K562 (cell line): ENCODE measurements around the gene IL2RG. TPM values are rescaled to one million over a fixed set of nuclear protein-coding genes. Genes with fewer than 3 reads are reported as not detected.

Source experiments
- BRD4 ChIP-seq: fragments of 200-600 bp; sonication (generic); IDR thresholded peaks from 2 replicates; pipeline ENCODE4 v1.6.1; 2017; ENCODE audit warnings: inconsistent platforms
- CCNT2 ChIP-seq: IDR thresholded peaks from 2 replicates; pipeline ENCODE4 v1.6.1; 2011; ENCODE audit warnings: borderline replicate concordance, low read depth, mild to moderate bottlenecking, moderate library complexity, mixed read lengths, low read length; ENCODE audit not compliant: insufficient read length; ENCODE audit errors: extremely low read depth
- DEAF1 ChIP-seq: fragments of 450-650 bp; formaldehyde crosslinking; IDR thresholded peaks from 2 replicates; pipeline ENCODE4 v1.4.0; 2020; ENCODE audit warnings: mild to moderate bottlenecking, moderate library complexity
- NCOA1 ChIP-seq: fragments of 450-650 bp; IDR thresholded peaks from 2 replicates; pipeline ENCODE4 v1.6.1; 2016; ENCODE audit warnings: low read depth
- RB1 ChIP-seq: fragments of 450-650 bp; IDR thresholded peaks from 2 replicates; pipeline ENCODE4 v1.6.1; 2017; ENCODE audit warnings: low read depth, mild to moderate bottlenecking
- RBM25 ChIP-seq: fragments of 200-400 bp; formaldehyde crosslinking; IDR thresholded peaks from 2 replicates; pipeline ENCODE4 v1.6.1; 2018; ENCODE audit warnings: low read length, low read depth, moderate library complexity; ENCODE audit not compliant: severe bottlenecking
- TARDBP ChIP-seq: fragments of 450-650 bp; IDR thresholded peaks from 2 replicates; pipeline ENCODE4 v1.6.1; 2016
- TCF7L2 ChIP-seq: fragments of 150-350 bp; IDR thresholded peaks from 2 replicates; pipeline ENCODE4 v1.6.1; 2016; ENCODE audit warnings: low read depth, mild to moderate bottlenecking, low read length, moderate library complexity
- TFAP4 ChIP-seq: sonication (generic); formaldehyde crosslinking; IDR thresholded peaks from 2 replicates; pipeline ENCODE4 v1.8.0; 2022; ENCODE audit warnings: missing genetic modification reagents, mild to moderate bottlenecking, moderate library complexity, borderline replicate concordance
- THAP12 ChIP-seq: fragments of 250-450 bp; sonication (Bioruptor Pico); IDR thresholded peaks from 2 replicates; pipeline ENCODE4 v1.9.0; 2021; ENCODE audit warnings: mild to moderate bottlenecking, inconsistent platforms
- ZKSCAN8 ChIP-seq: fragments of 200-800 bp; sonication (Bioruptor generic); IDR thresholded peaks from 2 replicates; pipeline ENCODE4 v1.6.1; 2016; ENCODE audit warnings: missing genetic modification characterization, missing compliant biosample characterization
- ZNF263 ChIP-seq: sonication (generic); formaldehyde crosslinking; IDR thresholded peaks from 2 replicates; pipeline ENCODE4 v1.8.0; 2022; ENCODE audit warnings: mild to moderate bottlenecking, missing genetic modification reagents, borderline replicate concordance
- ZNF436 ChIP-seq: fragments of 250-450, 450-650 bp; sonication (Bioruptor Pico); formaldehyde crosslinking; IDR thresholded peaks from 2 replicates; pipeline ENCODE4 v1.7.0; 2020; ENCODE audit warnings: mild to moderate bottlenecking
- ZNF584 ChIP-seq: fragments of 200-800 bp; sonication (Bioruptor generic); IDR thresholded peaks from 2 replicates; pipeline ENCODE4 v1.6.1; 2016; ENCODE audit warnings: low read depth, mild to moderate bottlenecking, missing genetic modification characterization, missing compliant biosample characterization
- ZNF766 ChIP-seq: fragments of 200-800 bp; sonication (Bioruptor generic); conservative IDR thresholded peaks from 2 replicates; pipeline ENCODE4 v1.6.1; 2016; ENCODE audit warnings: missing genetic modification characterization, missing compliant biosample characterization
- polyA plus RNA-seq, 8 experiments: library from polyadenylated mRNA; depleted of rRNA in 4 of 8; stranded (reverse) in 5 of 8; unstranded in 3 of 8; fragments of >200 nt; fragmentation: Nextera tagmentation in 2 of 8; fragmentation: Illumina TruSeq in 1 of 8; extraction: Ambion mirVana in 2 of 8; extraction: Trizol in 1 of 8; gene quantifications; 2 replicates each; pipeline versions ENCODE4 v1.2.1 to v1.2.3, GENCODE V29; 2011 to 2014; ENCODE audit warnings: inconsistent platforms in 1 of 8, missing spikeins in 1 of 8
- total RNA-seq, 7 experiments: library from RNA; depleted of rRNA in 6 of 7; stranded (reverse); fragments of >200 nt in 6 of 7; fragmentation: Illumina TruSeq in 2 of 7; extraction: Trizol in 2 of 7; gene quantifications; 2 replicates each; pipeline versions ENCODE4 v1.2.1 to v1.2.3, GENCODE V29; 2011 to 2021; ENCODE audit warnings: low replicate concordance in 1 of 7
- TF ChIP-seq, protein P1 (sequence below): fragments of 450-650 bp; IDR thresholded peaks from 2 replicates; pipeline ENCODE4 v1.7.0; 2016; ENCODE audit warnings: borderline replicate concordance
- TF ChIP-seq, protein P2 (sequence below), 2 experiments: IDR thresholded peaks; 2 replicates each; pipeline ENCODE4 v1.6.1; 2011; ENCODE audit warnings: borderline replicate concordance in 1 of 2, control low read depth in 1 of 2, low read depth in 1 of 2, low read length in 1 of 2, mild to moderate bottlenecking in 1 of 2, mixed read lengths in 1 of 2, moderate library complexity in 1 of 2; ENCODE audit not compliant: insufficient read depth in 1 of 2, insufficient read length in 1 of 2, poor library complexity in 1 of 2, severe bottlenecking in 1 of 2; ENCODE audit errors: extremely low read depth in 1 of 2

Gene IL2RG
- total and polyA plus RNA-seq, 9 of the 15 experiments (the other 6 are each of a cell fraction or from before 2014, with no cell fraction given) = 5.5 to 55.4 (median 19.7) TPM

GRCh38 chrX:71068044-71068918 is 43.1 kb downstream of the IL2RG start, which contains the start of gene SNX12 (continued):
- TF ChIP-seq RBM25 (peak; percentile 46), NCOA1 (peak; percentile 74), CCNT2 (peak; percentile 84), TCF7L2 (no peak), ZKSCAN8 (CRISPR knock-in tag) (0 out of 2 replicates have a peak, but pooled peaks have one; percentile 45), BRD4 (no peak), ZNF766 (peak; percentile 97), RB1 (peak; percentile 97), TFAP4 (CRISPR knock-in tag) (peak; percentile 90), DEAF1 (no peak), ZNF263 (CRISPR knock-in tag) (peak; percentile 91), ZNF436 (CRISPR knock-in tag) (no peak), ZNF584 (CRISPR knock-in tag) (peak; percentile 94), TARDBP (peak; percentile 91), THAP12 (no peak)
- TF ChIP-seq, protein P1, sequence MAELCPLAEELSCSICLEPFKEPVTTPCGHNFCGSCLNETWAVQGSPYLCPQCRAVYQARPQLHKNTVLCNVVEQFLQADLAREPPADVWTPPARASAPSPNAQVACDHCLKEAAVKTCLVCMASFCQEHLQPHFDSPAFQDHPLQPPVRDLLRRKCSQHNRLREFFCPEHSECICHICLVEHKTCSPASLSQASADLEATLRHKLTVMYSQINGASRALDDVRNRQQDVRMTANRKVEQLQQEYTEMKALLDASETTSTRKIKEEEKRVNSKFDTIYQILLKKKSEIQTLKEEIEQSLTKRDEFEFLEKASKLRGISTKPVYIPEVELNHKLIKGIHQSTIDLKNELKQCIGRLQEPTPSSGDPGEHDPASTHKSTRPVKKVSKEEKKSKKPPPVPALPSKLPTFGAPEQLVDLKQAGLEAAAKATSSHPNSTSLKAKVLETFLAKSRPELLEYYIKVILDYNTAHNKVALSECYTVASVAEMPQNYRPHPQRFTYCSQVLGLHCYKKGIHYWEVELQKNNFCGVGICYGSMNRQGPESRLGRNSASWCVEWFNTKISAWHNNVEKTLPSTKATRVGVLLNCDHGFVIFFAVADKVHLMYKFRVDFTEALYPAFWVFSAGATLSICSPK = no peak
- TF ChIP-seq, protein P2, sequence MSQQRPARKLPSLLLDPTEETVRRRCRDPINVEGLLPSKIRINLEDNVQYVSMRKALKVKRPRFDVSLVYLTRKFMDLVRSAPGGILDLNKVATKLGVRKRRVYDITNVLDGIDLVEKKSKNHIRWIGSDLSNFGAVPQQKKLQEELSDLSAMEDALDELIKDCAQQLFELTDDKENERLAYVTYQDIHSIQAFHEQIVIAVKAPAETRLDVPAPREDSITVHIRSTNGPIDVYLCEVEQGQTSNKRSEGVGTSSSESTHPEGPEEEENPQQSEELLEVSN (IDR thresholded peaks at IDR 0.05; ENCODE audit: borderline replicate concordance in 1 of 2, extremely low read depth in 1 of 2, insufficient read depth in 1 of 2, insufficient read length in 1 of 2, low read depth in 1 of 2, low read length in 1 of 2, poor library complexity in 1 of 2, severe bottlenecking in 1 of 2) = peak; percentile 19 to 46
